ENCODE results near the gene ZMAT3. TPM values are rescaled to one million over a fixed set of nuclear protein-coding genes. Genes with fewer than 3 reads are reported as not detected.
A peak's percentile ranks its signal among the peaks of the same experiment; 100 is the strongest.

ZMAT3 gene
- total RNA-seq, 2 donors from 2014 or later: 31.0 to 37.9 TPM

DNA sequence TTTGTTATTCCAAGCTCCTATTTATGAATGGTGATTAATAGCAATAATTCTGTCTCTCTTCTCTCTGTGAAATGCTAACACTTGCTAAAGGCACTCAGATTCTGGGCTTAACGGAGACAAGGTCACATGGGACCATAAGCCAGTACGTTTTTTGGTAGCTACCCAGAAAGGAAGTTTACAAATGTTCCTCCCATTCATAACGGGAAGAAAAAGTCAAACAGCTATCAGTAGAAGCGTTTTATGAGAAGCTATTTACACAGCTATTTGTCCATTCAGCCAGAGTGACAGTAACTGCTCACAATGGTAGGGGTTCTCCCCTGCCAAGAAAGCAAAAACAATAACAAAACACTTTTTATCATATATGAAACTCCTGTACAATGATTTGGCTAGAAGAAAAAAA lies 51.5 kb downstream of the ZMAT3 start:
- TF ChIP-seq, protein P1, sequence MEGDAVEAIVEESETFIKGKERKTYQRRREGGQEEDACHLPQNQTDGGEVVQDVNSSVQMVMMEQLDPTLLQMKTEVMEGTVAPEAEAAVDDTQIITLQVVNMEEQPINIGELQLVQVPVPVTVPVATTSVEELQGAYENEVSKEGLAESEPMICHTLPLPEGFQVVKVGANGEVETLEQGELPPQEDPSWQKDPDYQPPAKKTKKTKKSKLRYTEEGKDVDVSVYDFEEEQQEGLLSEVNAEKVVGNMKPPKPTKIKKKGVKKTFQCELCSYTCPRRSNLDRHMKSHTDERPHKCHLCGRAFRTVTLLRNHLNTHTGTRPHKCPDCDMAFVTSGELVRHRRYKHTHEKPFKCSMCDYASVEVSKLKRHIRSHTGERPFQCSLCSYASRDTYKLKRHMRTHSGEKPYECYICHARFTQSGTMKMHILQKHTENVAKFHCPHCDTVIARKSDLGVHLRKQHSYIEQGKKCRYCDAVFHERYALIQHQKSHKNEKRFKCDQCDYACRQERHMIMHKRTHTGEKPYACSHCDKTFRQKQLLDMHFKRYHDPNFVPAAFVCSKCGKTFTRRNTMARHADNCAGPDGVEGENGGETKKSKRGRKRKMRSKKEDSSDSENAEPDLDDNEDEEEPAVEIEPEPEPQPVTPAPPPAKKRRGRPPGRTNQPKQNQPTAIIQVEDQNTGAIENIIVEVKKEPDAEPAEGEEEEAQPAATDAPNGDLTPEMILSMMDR (IDR thresholded peaks at IDR 0.05): no peak
- peaks cover 0 to 11% of the 10 kb centered on the region in 2 donors for H3K4me1 ChIP-seq (ENCODE audit: control insufficient read depth in 1 of 2, low read depth in 2 of 2)

GRCh38 chr3:179018808-179019207 lies 52.8 kb downstream of the ZMAT3 start:
- Histone ChIP-seq H3K27me3 (replicated peaks; ENCODE audit: insufficient read depth) (no peaks in the 10 kb centered on the region), H3K4me1 (ENCODE audit: control insufficient read depth in 1 of 2, low read depth in 2 of 2) (peaks cover 0 to 11% of the 10 kb centered on the region in 2 donors), H3K9me3 (no peaks in the 10 kb centered on the region), H3K36me3 (no peaks in the 10 kb centered on the region), H3K4me3 (no peak overlapping the region), H3K27ac (no peak overlapping the region)
- TF ChIP-seq, protein P1 (IDR thresholded peaks at IDR 0.05): no peak
- DNase-seq (ENCODE audit: low spot score): no peak
- no peak for ATAC-seq (ENCODE audit: insufficient number of reproducible peaks, low FRiP score, low read depth)

More for the DNA sequence above, 51.5 kb downstream of the ZMAT3 start:
- no peaks in the 10 kb centered on the region for H3K9me3 ChIP-seq
- no peak overlapping the region for H3K4me3 ChIP-seq
- no peaks in the 10 kb centered on the region for H3K27me3 ChIP-seq (replicated peaks; ENCODE audit: insufficient read depth)
- no peaks in the 10 kb centered on the region for H3K36me3 ChIP-seq
- DNase-seq (ENCODE audit: low spot score): no peak
- H3K27ac ChIP-seq: peak overlapping the region in 1 of 2 donors; percentile 32
- no peak for ATAC-seq (ENCODE audit: insufficient number of reproducible peaks, low FRiP score, low read depth)

DNA sequence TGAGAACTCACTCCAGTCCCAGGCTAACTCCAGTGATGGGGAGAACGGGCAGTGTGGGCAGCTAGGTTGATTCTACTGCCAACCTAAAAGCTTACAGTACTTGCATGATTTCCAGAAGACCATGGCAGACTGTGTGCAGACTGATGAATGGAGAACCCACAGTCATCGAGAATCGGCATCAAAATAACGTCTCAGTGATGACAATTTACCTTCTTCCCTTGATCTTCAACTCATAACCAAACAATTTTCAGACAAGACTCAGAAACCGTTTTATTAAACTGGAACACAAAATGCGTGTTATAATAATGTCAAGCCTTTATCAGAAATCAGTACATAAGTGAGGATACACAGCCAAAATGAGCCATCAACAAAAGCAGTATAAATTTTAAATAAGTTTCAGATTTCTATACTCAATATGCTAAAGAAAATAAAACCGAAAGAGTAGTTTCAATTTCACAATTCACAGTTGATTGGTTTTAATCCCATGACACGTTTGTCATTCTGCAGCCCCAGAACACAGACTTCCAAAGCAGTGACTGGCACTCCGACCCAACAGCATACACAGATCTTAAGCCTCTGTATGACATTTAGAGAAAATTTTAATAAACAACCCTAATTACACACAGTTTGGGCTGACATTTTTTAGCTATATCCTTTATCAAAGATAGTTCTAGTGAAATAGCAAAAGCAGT lies 54.5 kb downstream of the ZMAT3 start:
- H3K9me3 ChIP-seq: no peaks in the 10 kb centered on the region
- no peak overlapping the region for H3K27ac ChIP-seq
- H3K27me3 ChIP-seq (replicated peaks; ENCODE audit: insufficient read depth): no peaks in the 10 kb centered on the region
- no peak for DNase-seq (ENCODE audit: low spot score)
- no peaks in the 10 kb centered on the region for H3K36me3 ChIP-seq
- TF ChIP-seq, protein P1 (IDR thresholded peaks at IDR 0.05): no peak
- ATAC-seq (ENCODE audit: insufficient number of reproducible peaks, low FRiP score, low read depth): no peak
- peaks cover 0 to 11% of the 10 kb centered on the region in 2 donors for H3K4me1 ChIP-seq (ENCODE audit: control insufficient read depth in 1 of 2, low read depth in 2 of 2)
- no peak overlapping the region for H3K4me3 ChIP-seq

DNA sequence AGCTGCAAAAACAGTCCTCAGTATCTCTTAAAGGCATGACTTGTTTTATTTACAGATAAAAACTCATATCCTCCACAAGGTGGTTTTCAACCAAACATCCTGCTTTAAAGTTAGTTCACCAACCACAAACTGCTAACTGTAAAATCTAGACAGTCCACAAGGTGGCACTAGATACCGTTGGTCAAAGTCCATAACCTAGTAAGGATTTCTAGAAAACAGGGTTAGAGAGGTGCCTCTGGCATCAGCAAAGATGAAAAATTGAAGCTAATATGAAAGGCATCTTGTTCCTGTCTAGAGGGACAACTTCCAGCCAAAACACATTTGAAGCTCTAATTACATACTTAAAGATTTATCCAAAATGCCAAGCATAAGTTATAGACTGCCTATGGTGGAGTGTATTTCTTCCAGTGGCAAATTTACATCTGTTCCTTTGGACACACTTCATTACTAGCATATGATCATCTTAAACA lies 56.0 kb downstream of the ZMAT3 start:
- peaks cover 0 to 10% of the 10 kb centered on the region in 2 donors for H3K4me1 ChIP-seq (ENCODE audit: control insufficient read depth in 1 of 2, low read depth in 2 of 2)
- ATAC-seq (ENCODE audit: insufficient number of reproducible peaks, low FRiP score, low read depth) (peak; percentile 56), DNase-seq (ENCODE audit: low spot score) (no peak)
- TF ChIP-seq, protein P1 (IDR thresholded peaks at IDR 0.05): peak; percentile 78
- no peak overlapping the region for H3K27ac ChIP-seq
- H3K36me3 ChIP-seq: no peaks in the 10 kb centered on the region
- no peaks in the 10 kb centered on the region for H3K9me3 ChIP-seq
- no peaks in the 10 kb centered on the region for H3K27me3 ChIP-seq (replicated peaks; ENCODE audit: insufficient read depth)
- H3K4me3 ChIP-seq: no peak overlapping the region

- H3K4me1 ChIP-seq (ENCODE audit: control insufficient read depth in 1 of 2, low read depth in 2 of 2): no peaks in the 10 kb centered on the region
These were observed 65.9 kb downstream of the ZMAT3 start for GRCh38 chr3:179005706-179006105.

More at GRCh38 chr3:179005706-179006105, 65.9 kb downstream of the ZMAT3 start:
- no peaks in the 10 kb centered on the region for H3K27me3 ChIP-seq (replicated peaks; ENCODE audit: insufficient read depth)
- H3K36me3 ChIP-seq: no peaks in the 10 kb centered on the region
- no peak for ATAC-seq (ENCODE audit: insufficient number of reproducible peaks, low FRiP score, low read depth)
- TF ChIP-seq, protein P1 (IDR thresholded peaks at IDR 0.05): no peak
- DNase-seq (ENCODE audit: low spot score): no peak
- no peaks in the 10 kb centered on the region for H3K9me3 ChIP-seq
- no peak overlapping the region for H3K4me3 ChIP-seq
- no peak overlapping the region for H3K27ac ChIP-seq

Measured in thoracic aorta (tissue), 2 donors.